ENCODE measurements around the gene YPEL1. TPM values are rescaled to one million over a fixed set of nuclear protein-coding genes. Genes with fewer than 3 reads are reported as not detected.

The YPEL1 gene
- total and polyA plus RNA-seq, 4 donors: 0.83 to 4.8 (median 2.2) TPM

- DNase-seq (ENCODE audit: low spot score): no peak
- no peak overlapping the region for H3K27ac ChIP-seq (ENCODE audit: low read depth in 1 of 2, low read length in 2 of 2)
- H3K9me3 ChIP-seq (ENCODE audit: control insufficient read depth in 4 of 4, low read length in 3 of 4): no peaks in the 10 kb centered on the region
- TF ChIP-seq HNF4G (IDR thresholded peaks at IDR 0.05) (no peak), FOXA2 (IDR thresholded peaks at IDR 0.05) (no peak), RXRA (IDR thresholded peaks at IDR 0.05) (no peak), TAF1 (conservative IDR thresholded peaks at IDR 0.05) (no peak), REST (IDR thresholded peaks at IDR 0.05) (no peak), ZBTB33 (IDR thresholded peaks at IDR 0.05) (no peak)
- TF ChIP-seq, protein P1, sequence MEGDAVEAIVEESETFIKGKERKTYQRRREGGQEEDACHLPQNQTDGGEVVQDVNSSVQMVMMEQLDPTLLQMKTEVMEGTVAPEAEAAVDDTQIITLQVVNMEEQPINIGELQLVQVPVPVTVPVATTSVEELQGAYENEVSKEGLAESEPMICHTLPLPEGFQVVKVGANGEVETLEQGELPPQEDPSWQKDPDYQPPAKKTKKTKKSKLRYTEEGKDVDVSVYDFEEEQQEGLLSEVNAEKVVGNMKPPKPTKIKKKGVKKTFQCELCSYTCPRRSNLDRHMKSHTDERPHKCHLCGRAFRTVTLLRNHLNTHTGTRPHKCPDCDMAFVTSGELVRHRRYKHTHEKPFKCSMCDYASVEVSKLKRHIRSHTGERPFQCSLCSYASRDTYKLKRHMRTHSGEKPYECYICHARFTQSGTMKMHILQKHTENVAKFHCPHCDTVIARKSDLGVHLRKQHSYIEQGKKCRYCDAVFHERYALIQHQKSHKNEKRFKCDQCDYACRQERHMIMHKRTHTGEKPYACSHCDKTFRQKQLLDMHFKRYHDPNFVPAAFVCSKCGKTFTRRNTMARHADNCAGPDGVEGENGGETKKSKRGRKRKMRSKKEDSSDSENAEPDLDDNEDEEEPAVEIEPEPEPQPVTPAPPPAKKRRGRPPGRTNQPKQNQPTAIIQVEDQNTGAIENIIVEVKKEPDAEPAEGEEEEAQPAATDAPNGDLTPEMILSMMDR (IDR thresholded peaks at IDR 0.05; ENCODE audit: low read depth, low read length, missing input control): no peak
- WGBS: 80% methylated on average over 14 of the region's 14 CpGs
- no peak overlapping the region for H3K9ac ChIP-seq (ENCODE audit: low read depth in 1 of 2, low read length in 2 of 2)
- no peaks in the 10 kb centered on the region for H3K27me3 ChIP-seq (ENCODE audit: control insufficient read depth in 4 of 4, insufficient read depth in 4 of 4, low read length in 3 of 4)
- no peak overlapping the region for H3K4me3 ChIP-seq (ENCODE audit: low read depth in 1 of 3, low read length in 3 of 3)
- peaks cover 0 to 4% (median under 1%) of the 10 kb centered on the region in 4 donors for H3K36me3 ChIP-seq (ENCODE audit: control insufficient read depth in 4 of 4, insufficient read depth in 3 of 4, low read depth in 1 of 4, low read length in 3 of 4)
- peaks cover 0 to 2% (median 0%) of the 10 kb centered on the region in 4 donors for H3K4me1 ChIP-seq (ENCODE audit: control insufficient read depth in 4 of 4, insufficient read depth in 4 of 4, low read length in 3 of 4)
Measured at GRCh38 chr22:21753374-21754111, 17.9 kb upstream of the YPEL1 start.

DNA sequence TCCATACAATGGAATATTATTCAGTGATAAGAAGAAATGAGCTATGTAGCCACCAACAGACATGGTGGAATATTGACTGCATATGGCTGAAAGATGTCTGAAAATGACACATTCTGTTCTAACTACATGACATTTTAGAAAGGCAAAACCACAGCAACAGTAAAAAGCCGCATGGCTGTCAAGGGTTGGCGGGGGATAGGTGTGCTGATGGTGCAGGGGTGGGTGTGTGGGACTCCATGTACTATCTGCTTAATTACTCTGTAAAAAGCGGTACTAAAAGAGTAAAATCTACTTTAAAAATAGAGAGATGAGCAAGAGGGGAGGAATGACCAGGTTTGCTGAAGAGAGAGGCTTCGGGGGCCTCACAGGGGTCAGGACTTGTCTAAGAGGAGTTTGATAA, 16.7 kb upstream of the YPEL1 start:
- H3K9ac ChIP-seq (ENCODE audit: low read depth in 1 of 2, low read length in 2 of 2): no peak overlapping the region
- no peak for DNase-seq (ENCODE audit: low spot score)
- no peaks in the 10 kb centered on the region for H3K27me3 ChIP-seq (ENCODE audit: control insufficient read depth in 4 of 4, insufficient read depth in 4 of 4, low read length in 3 of 4)
- peaks cover 0 to 3% (median 0%) of the 10 kb centered on the region in 4 donors for H3K36me3 ChIP-seq (ENCODE audit: control insufficient read depth in 4 of 4, insufficient read depth in 3 of 4, low read depth in 1 of 4, low read length in 3 of 4)
- WGBS: 96% methylated on average over 4 of the region's 4 CpGs
- H3K4me3 ChIP-seq (ENCODE audit: low read depth in 1 of 3, low read length in 3 of 3): no peak overlapping the region
- H3K27ac ChIP-seq (ENCODE audit: low read depth in 1 of 2, low read length in 2 of 2): no peak overlapping the region
- TF ChIP-seq RAD21 (IDR thresholded peaks at IDR 0.05) (no peak), EGR1 (IDR thresholded peaks at IDR 0.05; ENCODE audit: low read depth in 2 of 2) (no peak)
- H3K4me1 ChIP-seq (ENCODE audit: control insufficient read depth in 4 of 4, insufficient read depth in 4 of 4, low read length in 3 of 4): peaks cover 0 to 2% (median 0%) of the 10 kb centered on the region in 4 donors
- H3K9me3 ChIP-seq (ENCODE audit: control insufficient read depth in 4 of 4, low read length in 3 of 4): no peaks in the 10 kb centered on the region

DNA sequence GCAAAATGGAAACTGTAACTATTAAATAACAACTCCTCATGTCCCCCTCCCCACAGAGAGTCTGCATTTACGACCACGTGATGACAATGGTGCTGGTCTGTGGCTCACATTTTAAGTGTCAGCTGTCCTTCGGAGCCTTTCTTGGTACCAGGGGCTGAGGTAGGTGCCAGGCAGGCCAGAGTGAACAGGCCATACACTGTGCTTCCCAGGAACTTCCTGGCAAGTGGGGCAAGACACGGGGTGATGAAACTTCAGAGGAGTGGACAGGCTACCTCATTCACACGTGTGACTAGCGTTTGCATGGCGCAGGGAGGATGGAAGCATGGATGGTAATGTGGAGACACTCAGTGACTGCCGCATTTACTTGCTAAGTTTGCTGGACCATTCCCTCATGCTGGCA, 10.4 kb upstream of the YPEL1 start:
- no peak overlapping the region for H3K27ac ChIP-seq (ENCODE audit: low read depth in 1 of 2, low read length in 2 of 2)
- no peaks in the 10 kb centered on the region for H3K27me3 ChIP-seq (ENCODE audit: control insufficient read depth in 4 of 4, insufficient read depth in 4 of 4, low read length in 3 of 4)
- H3K9me3 ChIP-seq (ENCODE audit: control insufficient read depth in 4 of 4, low read length in 3 of 4): no peaks in the 10 kb centered on the region
- no peak overlapping the region for H3K9ac ChIP-seq (ENCODE audit: low read depth in 1 of 2, low read length in 2 of 2)
- H3K36me3 ChIP-seq (ENCODE audit: control insufficient read depth in 4 of 4, insufficient read depth in 3 of 4, low read depth in 1 of 4, low read length in 3 of 4): no peaks in the 10 kb centered on the region
- no peak for DNase-seq (ENCODE audit: low spot score)
- no peaks in the 10 kb centered on the region for H3K4me1 ChIP-seq (ENCODE audit: control insufficient read depth in 4 of 4, insufficient read depth in 4 of 4, low read length in 3 of 4)
- no peak overlapping the region for H3K4me3 ChIP-seq (ENCODE audit: low read depth in 1 of 3, low read length in 3 of 3)
- WGBS: 88% methylated on average over 8 of the region's 8 CpGs
- TF ChIP-seq, protein P2, sequence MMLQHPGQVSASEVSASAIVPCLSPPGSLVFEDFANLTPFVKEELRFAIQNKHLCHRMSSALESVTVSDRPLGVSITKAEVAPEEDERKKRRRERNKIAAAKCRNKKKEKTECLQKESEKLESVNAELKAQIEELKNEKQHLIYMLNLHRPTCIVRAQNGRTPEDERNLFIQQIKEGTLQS (IDR thresholded peaks at IDR 0.05): no peak
- TF ChIP-seq HNF4G (IDR thresholded peaks at IDR 0.05) (no peak), GABPA (IDR thresholded peaks at IDR 0.05 in 1 of 2, conservative IDR thresholded peaks at IDR 0.05 in 1 of 2) (no peak), TAF1 (conservative IDR thresholded peaks at IDR 0.05) (no peak), RXRA (IDR thresholded peaks at IDR 0.05) (no peak), FOXA1 (IDR thresholded peaks at IDR 0.05) (no peak), JUND (IDR thresholded peaks at IDR 0.05) (no peak), YY1 (IDR thresholded peaks at IDR 0.05) (no peak), HNF4A (conservative IDR thresholded peaks at IDR 0.05) (no peak), NR2F2 (IDR thresholded peaks at IDR 0.05) (no peak), EGR1 (IDR thresholded peaks at IDR 0.05; ENCODE audit: low read depth in 2 of 2) (no peak)
- TF ChIP-seq, protein P1 (IDR thresholded peaks at IDR 0.05; ENCODE audit: low read depth, low read length, missing input control): no peak

All from liver (tissue), 9 donors.